Neutrophil (primary cell): ENCODE data around the gene SUSD6.

Source experiments
- H3K27ac ChIP-seq: fragments of 200-600 bp; sonication (generic); 2 replicates; pipeline ENCODE4 v1.5.1; 2016; ENCODE audit warnings: mild to moderate bottlenecking, moderate library complexity
- H3K27me3 ChIP-seq: fragments of 200-600 bp; sonication (generic); 2 replicates; pipeline ENCODE4 v1.6.0; 2016; ENCODE audit warnings: mild to moderate bottlenecking
- H3K36me3 ChIP-seq: fragments of 200-600 bp; sonication (generic); 2 replicates; pipeline ENCODE4 v1.5.1; 2017
- H3K4me1 ChIP-seq, 2 experiments: fragments of 200-600 bp in 1 of 2; sonication (generic) in 1 of 2; 1 replicate in 1 of 2; 2 replicates in 1 of 2; pipeline versions ENCODE4 v1.5.1 to v1.6.1; 2013 to 2016; ENCODE audit warnings: low read depth in 1 of 2, low read length in 1 of 2, mild to moderate bottlenecking in 1 of 2, moderate library complexity in 1 of 2; ENCODE audit not compliant: control insufficient read depth in 1 of 2, insufficient read depth in 1 of 2
- H3K4me3 ChIP-seq, 2 experiments: fragments of 200-600 bp in 1 of 2; sonication (generic) in 1 of 2; 1 replicate in 1 of 2; 2 replicates in 1 of 2; pipeline ENCODE4 v1.5.1; 2013 to 2016; ENCODE audit warnings: low read depth in 1 of 2, low read length in 1 of 2, mild to moderate bottlenecking in 1 of 2, moderate library complexity in 1 of 2
- H3K9me3 ChIP-seq: fragments of 200-600 bp; sonication (generic); 2 replicates; pipeline ENCODE4 v1.5.1; 2016
- CTCF ChIP-seq: fragments of 200-600 bp; sonication (generic); IDR thresholded peaks from 2 replicates; pipeline ENCODE4 v1.5.1; 2016; ENCODE audit warnings: antibody characterized with exemption

The SUSD6 gene

GRCh38 chr14:69571449-69572029, 39.9 kb upstream of the SUSD6 start:
- Histone ChIP-seq H3K9me3 (no peaks in the 10 kb centered on the region), H3K4me1 (peaks cover 5 to 25% of the 10 kb centered on the region in 2 experiments), H3K27ac (no peak overlapping the region), H3K4me3 (no peak overlapping the region), H3K36me3 (no peaks in the 10 kb centered on the region), H3K27me3 (peaks cover 100% of the 10 kb centered on the region)
- no peak for TF ChIP-seq CTCF

GRCh38 chr14:69572030-69572840, 39.2 kb upstream of the SUSD6 start:
- peaks cover 100% of the 10 kb centered on the region for H3K27me3 ChIP-seq

GRCh38 chr14:69572841-69573135, 38.6 kb upstream of the SUSD6 start:
- no peaks in the 10 kb centered on the region for H3K36me3 ChIP-seq
- H3K9me3 ChIP-seq: no peaks in the 10 kb centered on the region
- TF ChIP-seq CTCF: no peak
- no peak overlapping the region for H3K4me3 ChIP-seq
- H3K27ac ChIP-seq: no peak overlapping the region
- peaks cover 5 to 25% of the 10 kb centered on the region in 2 experiments for H3K4me1 ChIP-seq
- H3K27me3 ChIP-seq: peaks cover 100% of the 10 kb centered on the region

More at GRCh38 chr14:69572030-69572840, 39.2 kb upstream of the SUSD6 start:
- peaks cover 5 to 25% of the 10 kb centered on the region in 2 experiments for H3K4me1 ChIP-seq
- H3K9me3 ChIP-seq: no peaks in the 10 kb centered on the region
- no peak overlapping the region for H3K4me3 ChIP-seq
- TF ChIP-seq CTCF: no peak
- no peak overlapping the region for H3K27ac ChIP-seq
- no peaks in the 10 kb centered on the region for H3K36me3 ChIP-seq

GRCh38 chr14:69573205-69573830, 38.1 kb upstream of the SUSD6 start:
- TF ChIP-seq CTCF: no peak
- H3K27ac ChIP-seq: no peak overlapping the region
- H3K9me3 ChIP-seq: no peaks in the 10 kb centered on the region
- peaks cover 100% of the 10 kb centered on the region for H3K27me3 ChIP-seq
- H3K36me3 ChIP-seq: no peaks in the 10 kb centered on the region
- no peak overlapping the region for H3K4me3 ChIP-seq
- peaks cover 5 to 25% of the 10 kb centered on the region in 2 experiments for H3K4me1 ChIP-seq

- H3K4me1 ChIP-seq: peaks cover 5 to 25% of the 10 kb centered on the region in 2 experiments
- H3K36me3 ChIP-seq: no peaks in the 10 kb centered on the region
- no peak overlapping the region for H3K27ac ChIP-seq
- H3K9me3 ChIP-seq: no peaks in the 10 kb centered on the region
- no peak overlapping the region for H3K4me3 ChIP-seq
- TF ChIP-seq CTCF: no peak
- H3K27me3 ChIP-seq: peaks cover 100% of the 10 kb centered on the region
Observed at GRCh38 chr14:69573831-69574262, 37.5 kb upstream of the SUSD6 start.
